ENCODE measurements around the gene ERLEC1.
A peak's percentile ranks its signal among the peaks of the same experiment; 100 is the strongest.

ERLEC1 gene

DNA sequence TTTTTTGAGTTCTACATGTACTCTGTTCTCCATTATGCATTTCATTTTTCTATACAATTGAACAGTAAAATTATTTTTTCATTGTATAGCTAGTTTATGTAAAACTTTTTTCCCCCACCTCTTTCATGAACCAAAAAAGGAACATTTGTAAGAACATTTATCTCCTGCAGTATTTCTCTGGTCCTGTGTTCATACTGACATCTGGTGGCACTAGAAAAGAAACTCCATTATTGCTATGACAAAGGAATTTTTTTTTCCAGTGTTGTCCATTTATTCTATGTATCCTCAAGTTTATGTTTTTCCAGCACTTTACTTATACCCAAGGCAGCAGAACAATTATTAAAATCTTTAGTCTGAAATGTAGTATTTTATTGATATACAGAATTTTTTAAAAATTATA is 46.7 kb upstream of the ERLEC1 start:
- no peak overlapping the region for H3K4me3 ChIP-seq (ENCODE audit: low read depth, low read length, poor library complexity, severe bottlenecking)
- H3F3A ChIP-seq (ENCODE audit: insufficient read depth, low read length): no peaks in the 10 kb centered on the region
- H3K9me3 ChIP-seq (ENCODE audit: low read length): no peaks in the 10 kb centered on the region
- no peak overlapping the region for H2AFZ ChIP-seq (ENCODE audit: low read length)
- no peak overlapping the region for H3K27ac ChIP-seq (ENCODE audit: low read depth, low read length, poor library complexity, severe bottlenecking)
- no peak overlapping the region for H3K9ac ChIP-seq (ENCODE audit: low read length)
- H3K79me2 ChIP-seq (ENCODE audit: insufficient read depth, low read length): no peaks in the 10 kb centered on the region
- no peaks in the 10 kb centered on the region for H3K9me2 ChIP-seq (ENCODE audit: low read depth, low read length)
- TF ChIP-seq EZH2 (IDR thresholded peaks at IDR 0.05; ENCODE audit: borderline replicate concordance, low read length): no peak
- TF ChIP-seq, protein P1, sequence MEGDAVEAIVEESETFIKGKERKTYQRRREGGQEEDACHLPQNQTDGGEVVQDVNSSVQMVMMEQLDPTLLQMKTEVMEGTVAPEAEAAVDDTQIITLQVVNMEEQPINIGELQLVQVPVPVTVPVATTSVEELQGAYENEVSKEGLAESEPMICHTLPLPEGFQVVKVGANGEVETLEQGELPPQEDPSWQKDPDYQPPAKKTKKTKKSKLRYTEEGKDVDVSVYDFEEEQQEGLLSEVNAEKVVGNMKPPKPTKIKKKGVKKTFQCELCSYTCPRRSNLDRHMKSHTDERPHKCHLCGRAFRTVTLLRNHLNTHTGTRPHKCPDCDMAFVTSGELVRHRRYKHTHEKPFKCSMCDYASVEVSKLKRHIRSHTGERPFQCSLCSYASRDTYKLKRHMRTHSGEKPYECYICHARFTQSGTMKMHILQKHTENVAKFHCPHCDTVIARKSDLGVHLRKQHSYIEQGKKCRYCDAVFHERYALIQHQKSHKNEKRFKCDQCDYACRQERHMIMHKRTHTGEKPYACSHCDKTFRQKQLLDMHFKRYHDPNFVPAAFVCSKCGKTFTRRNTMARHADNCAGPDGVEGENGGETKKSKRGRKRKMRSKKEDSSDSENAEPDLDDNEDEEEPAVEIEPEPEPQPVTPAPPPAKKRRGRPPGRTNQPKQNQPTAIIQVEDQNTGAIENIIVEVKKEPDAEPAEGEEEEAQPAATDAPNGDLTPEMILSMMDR (IDR thresholded peaks at IDR 0.05; ENCODE audit: low read length): peak; percentile 44
- no peak overlapping the region for H3K4me2 ChIP-seq (ENCODE audit: low read length)
- H4K20me1 ChIP-seq (ENCODE audit: insufficient read depth, low read length): no peaks in the 10 kb centered on the region
- no peaks in the 10 kb centered on the region for H3K27me3 ChIP-seq (ENCODE audit: insufficient read depth, low read length)
- no peaks in the 10 kb centered on the region for H3K36me3 ChIP-seq (ENCODE audit: insufficient read depth, low read length)
- H3K4me1 ChIP-seq (ENCODE audit: insufficient read depth, low read length, severe bottlenecking): no peaks in the 10 kb centered on the region

DNA sequence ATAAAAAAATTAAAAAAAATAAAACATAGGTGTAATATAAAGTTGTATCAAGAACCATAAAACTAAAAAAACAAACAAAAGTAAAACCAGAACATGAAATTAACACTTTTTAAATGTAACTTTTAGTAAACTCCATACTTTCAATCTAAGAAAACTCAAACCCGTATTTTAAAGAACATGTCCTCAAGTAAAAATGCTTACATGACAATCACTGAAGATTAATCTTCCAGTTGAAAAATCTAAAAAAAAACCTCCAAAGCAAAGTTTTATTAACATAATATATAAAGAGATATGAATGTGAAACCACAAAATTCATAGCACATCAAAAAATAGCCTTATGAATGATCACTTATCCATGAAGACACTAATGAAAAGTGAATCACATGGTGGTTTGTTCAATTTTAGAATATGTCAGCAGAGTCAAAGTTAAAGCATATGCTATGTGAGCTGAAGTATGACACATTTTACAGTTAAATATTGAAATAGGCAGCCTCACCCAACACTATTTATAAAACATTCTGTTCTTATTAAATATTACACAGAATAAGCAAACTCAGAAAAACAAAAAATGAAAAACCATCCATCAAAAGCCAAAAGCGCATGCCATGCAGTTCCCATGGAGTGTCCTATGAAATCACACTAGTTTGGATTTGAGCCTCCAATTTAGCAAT is 42.3 kb upstream of the ERLEC1 start:
- Histone ChIP-seq H3K27ac (ENCODE audit: low read depth, low read length, poor library complexity, severe bottlenecking) (no peak overlapping the region), H4K20me1 (ENCODE audit: insufficient read depth, low read length) (no peaks in the 10 kb centered on the region), H3K4me1 (ENCODE audit: insufficient read depth, low read length, severe bottlenecking) (no peaks in the 10 kb centered on the region), H3K9me2 (ENCODE audit: low read depth, low read length) (no peaks in the 10 kb centered on the region), H3K4me2 (ENCODE audit: low read length) (no peak overlapping the region), H3K36me3 (ENCODE audit: insufficient read depth, low read length) (peaks cover 18% of the 10 kb centered on the region), H3K79me2 (ENCODE audit: insufficient read depth, low read length) (no peaks in the 10 kb centered on the region), H3K4me3 (ENCODE audit: low read depth, low read length, poor library complexity, severe bottlenecking) (no peak overlapping the region), H3K9me3 (ENCODE audit: low read length) (no peaks in the 10 kb centered on the region), H3F3A (ENCODE audit: insufficient read depth, low read length) (no peaks in the 10 kb centered on the region), H3K27me3 (ENCODE audit: insufficient read depth, low read length) (no peaks in the 10 kb centered on the region), H3K9ac (ENCODE audit: low read length) (no peak overlapping the region), H2AFZ (ENCODE audit: low read length) (no peak overlapping the region)
- TF ChIP-seq EZH2 (IDR thresholded peaks at IDR 0.05; ENCODE audit: borderline replicate concordance, low read length): no peak
- TF ChIP-seq, protein P1 (IDR thresholded peaks at IDR 0.05; ENCODE audit: low read length): no peak

DNA sequence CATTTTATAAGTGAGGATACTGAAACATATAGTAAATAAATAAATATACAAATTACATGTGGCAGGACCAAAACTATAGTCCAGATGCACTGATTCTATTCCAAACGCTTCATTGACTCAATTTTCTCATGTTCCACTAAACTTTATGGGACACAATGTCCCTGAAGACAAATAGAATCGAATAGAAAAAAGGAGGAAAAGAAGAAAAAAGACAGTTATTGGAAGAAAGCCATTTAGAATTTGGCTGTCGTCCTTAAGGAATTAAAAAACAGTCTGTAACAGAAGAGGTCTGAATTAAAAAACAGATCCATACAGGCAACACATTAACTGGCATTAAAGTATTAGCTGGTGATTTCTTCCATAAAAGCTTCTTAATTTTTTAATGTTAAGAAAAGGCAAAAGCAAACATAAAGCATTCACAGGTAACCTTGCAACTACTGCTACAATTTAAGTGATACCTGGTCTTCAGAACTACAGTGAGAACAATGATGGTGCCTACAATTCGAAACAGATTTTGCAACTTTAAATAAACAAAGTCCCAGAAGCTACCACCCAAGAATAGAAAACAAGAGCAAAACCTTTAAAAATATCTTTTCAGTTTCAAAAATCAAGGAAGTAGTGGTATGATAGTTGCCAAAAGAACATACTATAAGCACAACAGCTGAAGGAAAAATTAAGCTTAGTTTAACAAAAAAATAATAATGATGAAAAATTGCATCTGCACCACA is 36.6 kb upstream of the ERLEC1 start:
- no peak overlapping the region for H3K4me3 ChIP-seq (ENCODE audit: low read depth, low read length, poor library complexity, severe bottlenecking)

More for the DNA sequence above, 36.6 kb upstream of the ERLEC1 start:
- no peaks in the 10 kb centered on the region for H3K27me3 ChIP-seq (ENCODE audit: insufficient read depth, low read length)
- no peak for TF ChIP-seq EZH2 (IDR thresholded peaks at IDR 0.05; ENCODE audit: borderline replicate concordance, low read length)
- TF ChIP-seq, protein P1 (IDR thresholded peaks at IDR 0.05; ENCODE audit: low read length): no peak
- H3K27ac ChIP-seq (ENCODE audit: low read depth, low read length, poor library complexity, severe bottlenecking): no peak overlapping the region
- no peak overlapping the region for H3K4me2 ChIP-seq (ENCODE audit: low read length)
- H3K9me3 ChIP-seq (ENCODE audit: low read length): no peaks in the 10 kb centered on the region
- H3K79me2 ChIP-seq (ENCODE audit: insufficient read depth, low read length): no peaks in the 10 kb centered on the region
- no peaks in the 10 kb centered on the region for H3K9me2 ChIP-seq (ENCODE audit: low read depth, low read length)
- H3K36me3 ChIP-seq (ENCODE audit: insufficient read depth, low read length): peaks cover 33% of the 10 kb centered on the region
- no peak overlapping the region for H3K9ac ChIP-seq (ENCODE audit: low read length)
- H2AFZ ChIP-seq (ENCODE audit: low read length): no peak overlapping the region
- peaks cover 4% of the 10 kb centered on the region; the same call in 1 of the 2 replicates for H3F3A ChIP-seq (ENCODE audit: insufficient read depth, low read length)
- no peaks in the 10 kb centered on the region for H3K4me1 ChIP-seq (ENCODE audit: insufficient read depth, low read length, severe bottlenecking)
- H4K20me1 ChIP-seq (ENCODE audit: insufficient read depth, low read length): no peaks in the 10 kb centered on the region

Data from OCI-LY1 (cell line).